ENCODE measurements around the gene EDEM2.
"Not testable (repeated sequence)": the region's sequence is repeated elsewhere in the genome, so short reads cannot be mapped to it uniquely, and the experiment has no call there.

EDEM2 gene

DNA sequence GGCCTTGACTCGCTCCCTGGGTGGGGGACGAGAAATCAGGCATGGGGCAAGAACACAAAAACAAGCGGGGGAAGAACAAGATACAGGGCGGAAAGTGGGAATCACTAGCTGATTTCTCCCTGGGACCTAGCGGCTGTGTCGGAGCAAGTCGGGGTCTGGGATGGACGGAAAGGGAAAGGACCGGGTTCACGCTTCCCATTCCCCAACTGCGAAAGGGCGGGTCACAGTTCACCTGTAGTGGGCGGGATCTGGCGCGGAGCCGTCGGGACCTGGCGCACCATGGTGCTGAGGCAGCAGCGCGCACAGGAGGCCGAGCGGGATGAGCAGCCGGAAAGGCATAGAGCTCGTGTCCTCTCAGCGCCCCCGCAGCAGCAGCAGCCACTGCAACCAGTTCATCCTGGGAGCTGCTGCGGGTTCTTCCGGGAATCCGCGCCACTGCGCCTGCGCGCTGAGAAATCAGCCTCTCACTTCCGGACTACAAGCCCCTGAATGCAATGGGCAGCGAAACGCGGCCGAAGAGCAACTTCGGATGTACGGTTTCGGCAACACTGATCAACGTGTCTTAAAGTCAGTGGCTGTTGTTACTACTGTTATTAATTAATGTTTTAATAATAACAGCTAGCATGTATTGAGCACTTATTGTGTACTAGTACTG is at the start of gene EDEM2:
Gene EDEM2, minus strand, starts transcription at position 417 of the 655 bp plus-strand sequence. Its CDS starts 78 bp downstream, at position 339.
- H3K4me1 ChIP-seq (ENCODE audit: low read depth, poor library complexity, severe bottlenecking): peaks cover 18% of the 10 kb centered on the region
- no peak for TF ChIP-seq CTCF (conservative IDR thresholded peaks at IDR 0.05; ENCODE audit: low read depth, low read length)
- H3K27ac ChIP-seq: peak within 1 kb of the TSS; percentile 42; the same call in 1 of the 2 replicates
- no peak within 1 kb of the TSS for H3K4me3 ChIP-seq (IDR thresholded peaks at IDR 0.05; ENCODE audit: insufficient read depth, low read depth, low read length)
- H3K9ac ChIP-seq: peak within 1 kb of the TSS; percentile 58
- H2AFZ ChIP-seq (ENCODE audit: low read depth): peak within 1 kb of the TSS; percentile 99
- 0 out of 2 replicates have a peak, but pooled peaks cover 4% of the 10 kb centered on the region for H3K79me2 ChIP-seq (ENCODE audit: insufficient read depth, low read depth)
- H3K36me3 ChIP-seq (ENCODE audit: insufficient read depth): no peaks in the 10 kb centered on the region
- peak within 1 kb of the TSS; percentile 94 for H3K4me2 ChIP-seq
- no peaks in the 10 kb centered on the region for H4K20me1 ChIP-seq (ENCODE audit: insufficient read depth)
- H3K27me3 ChIP-seq (ENCODE audit: insufficient read depth, low read depth): no peaks in the 10 kb centered on the region

GRCh38 chr20:35196313-35196712 is 49.2 kb upstream of the EDEM2 start:
- no peak overlapping the region for H3K27ac ChIP-seq
- H3K4me2 ChIP-seq: no peak overlapping the region
- H2AFZ ChIP-seq (ENCODE audit: low read depth): no peak overlapping the region
- H3K79me2 ChIP-seq (ENCODE audit: insufficient read depth, low read depth): no peaks in the 10 kb centered on the region
- no peaks in the 10 kb centered on the region for H3K36me3 ChIP-seq (ENCODE audit: insufficient read depth)
- no peak overlapping the region for H3K9ac ChIP-seq
- TF ChIP-seq CTCF (conservative IDR thresholded peaks at IDR 0.05; ENCODE audit: low read depth, low read length): no peak
- H3K4me3 ChIP-seq (IDR thresholded peaks at IDR 0.05; ENCODE audit: insufficient read depth, low read depth, low read length): no peak overlapping the region
- H4K20me1 ChIP-seq (ENCODE audit: insufficient read depth): no peaks in the 10 kb centered on the region
- H3K4me1 ChIP-seq (ENCODE audit: low read depth, poor library complexity, severe bottlenecking): no peaks in the 10 kb centered on the region
- H3K27me3 ChIP-seq (ENCODE audit: insufficient read depth, low read depth): no peaks in the 10 kb centered on the region

DNA sequence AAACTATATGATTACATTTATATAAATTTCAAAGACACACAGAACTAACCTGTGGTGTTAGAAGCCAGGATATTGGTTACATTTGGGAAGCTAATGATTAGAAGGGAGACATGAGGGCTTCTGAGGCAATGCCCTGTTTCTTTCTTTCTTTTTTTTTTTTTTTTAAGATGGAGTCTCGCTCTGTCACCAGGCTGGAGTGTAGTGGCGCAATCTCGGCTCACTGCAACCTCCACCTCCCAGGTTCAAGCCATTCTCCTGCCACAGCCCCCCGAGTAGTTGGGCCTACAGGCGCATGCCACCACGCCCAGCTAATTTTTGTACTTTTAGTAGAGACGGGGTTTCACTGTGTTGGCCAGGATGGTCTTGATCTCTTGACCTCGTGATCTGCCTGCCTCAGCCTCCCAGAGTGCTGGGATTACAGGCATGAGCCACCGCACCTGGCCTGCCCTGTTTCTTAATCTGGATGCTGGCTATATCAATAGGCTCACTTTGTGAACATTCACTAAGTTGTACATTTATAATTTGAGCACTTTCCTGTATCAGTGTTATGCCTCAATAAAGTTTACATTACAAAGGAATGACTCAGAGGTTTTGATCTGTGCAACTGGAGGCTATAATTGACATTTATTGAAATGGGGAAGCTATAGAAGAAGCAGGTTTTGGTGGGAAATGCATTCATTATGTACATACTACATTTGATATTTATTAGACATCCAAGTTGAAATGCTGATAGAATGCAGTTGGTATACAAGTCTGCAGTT is 46.1 kb upstream of the EDEM2 start:
- not testable (repeated sequence) for H2AFZ ChIP-seq (ENCODE audit: low read depth); H3K4me2 ChIP-seq; H3K9ac ChIP-seq; H3K27ac ChIP-seq; H4K20me1 ChIP-seq (ENCODE audit: insufficient read depth); H3K4me1 ChIP-seq (ENCODE audit: low read depth, poor library complexity, severe bottlenecking); H3K4me3 ChIP-seq (IDR thresholded peaks at IDR 0.05; ENCODE audit: insufficient read depth, low read depth, low read length); H3K79me2 ChIP-seq (ENCODE audit: insufficient read depth, low read depth); H3K36me3 ChIP-seq (ENCODE audit: insufficient read depth); H3K27me3 ChIP-seq (ENCODE audit: insufficient read depth, low read depth)

DNA sequence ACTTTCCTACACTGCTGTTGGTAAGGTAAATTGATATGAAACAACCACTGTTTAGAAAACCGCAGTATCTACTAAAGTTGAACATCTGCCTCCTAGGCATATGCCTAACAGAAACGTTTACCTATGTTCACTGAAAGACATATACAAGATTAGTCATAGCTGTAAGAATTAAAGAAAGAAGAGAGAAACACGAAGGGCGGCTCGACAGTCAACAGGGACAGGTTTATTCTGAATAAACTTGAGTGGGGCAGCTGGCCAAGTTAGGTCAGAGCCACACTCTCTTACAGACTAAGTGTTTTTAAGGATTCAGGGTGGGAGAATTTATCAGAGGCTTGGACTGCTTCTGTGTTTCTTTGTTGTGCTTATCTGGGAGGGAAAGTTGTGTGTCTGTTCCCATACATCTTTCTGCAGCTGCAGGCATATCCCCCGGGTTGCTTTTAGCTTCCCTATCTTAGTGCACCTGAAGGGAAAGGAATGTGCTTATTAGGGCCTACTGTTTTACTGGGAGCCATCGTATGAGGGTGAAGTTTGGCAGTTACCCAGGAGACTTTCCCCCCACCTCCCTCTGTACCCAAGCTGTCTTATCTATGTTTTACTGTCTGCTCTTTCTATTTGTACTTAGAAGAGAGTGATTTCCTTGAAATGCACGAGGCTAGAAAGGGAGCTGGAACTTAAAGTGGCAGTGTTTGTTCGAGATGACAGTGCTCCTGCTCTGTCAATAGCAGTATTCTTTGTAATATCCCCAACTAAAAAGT is 45.2 kb upstream of the EDEM2 start:
- Histone ChIP-seq H3K4me3 (IDR thresholded peaks at IDR 0.05; ENCODE audit: insufficient read depth, low read depth, low read length) (no peak overlapping the region), H3K79me2 (ENCODE audit: insufficient read depth, low read depth) (no peaks in the 10 kb centered on the region), H3K4me1 (ENCODE audit: low read depth, poor library complexity, severe bottlenecking) (no peaks in the 10 kb centered on the region), H4K20me1 (ENCODE audit: insufficient read depth) (no peaks in the 10 kb centered on the region), H3K27ac (no peak overlapping the region), H3K9ac (no peak overlapping the region), H3K27me3 (ENCODE audit: insufficient read depth, low read depth) (no peaks in the 10 kb centered on the region), H3K4me2 (no peak overlapping the region), H3K36me3 (ENCODE audit: insufficient read depth) (no peaks in the 10 kb centered on the region), H2AFZ (ENCODE audit: low read depth) (no peak overlapping the region)
- TF ChIP-seq CTCF (conservative IDR thresholded peaks at IDR 0.05; ENCODE audit: low read depth, low read length): no peak
